GM12872 (cell line): ENCODE data around the gene STK32A.

Experiments used
- CTCF ChIP-seq: IDR thresholded peaks from 3 replicates; pipeline ENCODE4 v1.5.1; 2011; ENCODE audit warnings: low read depth, mild to moderate bottlenecking, low read length, moderate library complexity; ENCODE audit not compliant: insufficient read depth

STK32A gene

DNA sequence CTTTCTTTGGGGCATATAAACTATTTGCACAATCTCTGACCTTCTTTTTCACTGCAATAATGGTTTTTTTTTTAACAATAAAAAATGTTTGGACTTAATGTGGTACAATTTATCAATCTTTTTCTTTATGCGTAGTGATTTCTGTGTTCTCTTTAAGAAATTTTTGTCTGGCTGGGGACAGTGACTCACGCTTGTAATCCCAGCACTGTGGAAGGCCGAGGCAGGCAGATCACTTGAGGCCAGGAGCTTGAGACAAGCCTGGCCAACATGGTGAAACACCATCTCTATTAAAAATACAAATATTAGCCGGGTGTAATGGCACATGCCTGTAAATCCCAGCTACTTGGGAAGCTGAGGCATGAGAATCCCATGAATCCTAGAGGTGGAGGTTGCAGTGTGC, 72.3 kb downstream of the STK32A start:
- no peak for TF ChIP-seq CTCF

DNA sequence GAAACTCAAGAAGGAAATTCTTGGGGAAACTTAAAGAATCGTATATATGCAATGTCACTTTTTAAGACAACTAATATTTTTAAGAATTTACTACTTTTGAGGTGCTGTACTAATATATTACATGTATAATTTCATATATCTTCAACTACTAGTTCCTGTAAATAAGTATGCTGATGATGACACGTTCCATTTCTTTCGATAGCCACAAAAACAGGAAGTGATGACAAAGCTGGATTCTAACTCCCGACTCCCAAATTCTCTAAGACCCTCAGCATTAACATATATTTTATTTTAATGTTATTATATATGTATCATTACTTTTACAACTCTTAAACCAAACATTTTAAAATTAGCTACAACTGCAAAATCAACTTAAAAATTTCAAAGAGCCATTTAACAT, 74.8 kb downstream of the STK32A start:
- no peak for TF ChIP-seq CTCF

DNA sequence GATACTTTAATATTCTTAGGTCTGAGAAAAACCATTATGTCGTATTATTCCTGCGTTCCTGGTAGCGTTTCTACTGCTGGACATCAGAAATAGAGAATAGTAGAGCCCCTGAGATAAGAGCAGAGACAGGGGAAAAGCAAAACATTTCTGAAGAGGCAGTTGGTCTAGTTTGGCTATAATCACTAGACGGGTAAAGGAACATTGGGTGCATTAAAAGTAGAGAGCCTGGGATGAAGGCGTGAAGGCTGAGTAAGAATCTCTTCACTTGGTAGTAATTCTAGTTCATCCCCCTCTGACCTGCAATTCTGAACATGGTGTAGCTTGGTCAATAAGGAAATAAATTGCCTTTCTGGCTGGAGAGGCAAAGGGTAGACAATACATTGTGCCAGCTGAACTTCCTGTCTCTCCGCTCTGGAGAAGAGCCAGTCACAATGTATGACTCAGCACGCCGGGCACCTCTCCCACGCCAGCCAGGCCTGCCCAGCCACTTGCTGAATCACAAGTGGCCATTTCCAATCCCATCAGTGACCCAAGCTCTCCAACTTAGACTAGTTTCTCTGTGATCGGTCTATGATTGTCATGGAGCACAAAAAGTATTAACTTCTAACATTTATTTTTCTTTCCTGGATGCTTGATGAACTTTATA, 75.4 kb downstream of the STK32A start:
- TF ChIP-seq CTCF: no peak

- TF ChIP-seq CTCF: no peak
Measured at GRCh38 chr5:147317978-147318684, 83.3 kb downstream of the STK32A start.

- no peak for TF ChIP-seq CTCF
Measured at GRCh38 chr5:147321569-147321968, 86.7 kb downstream of the STK32A start.

- TF ChIP-seq CTCF: no peak
Measured at GRCh38 chr5:147327421-147327820, 92.6 kb downstream of the STK32A start.

- TF ChIP-seq CTCF: no peak
Measured at GRCh38 chr5:147327905-147328304, 93.1 kb downstream of the STK32A start.
